CD4-positive, alpha-beta T cell treated with Interleukin-15 for 4 hours (primary cell): ENCODE measurements around the gene SCG5.

Source experiments
- DNase-seq: peaks from one replicate; pipeline ENCODE4 v3.0.0-alpha.2; 2020; ENCODE audit warnings: low spot score

SCG5 gene

GRCh38 chr15:32723171-32723948, 81.8 kb downstream of the SCG5 start:
- DNase-seq: no peak

- no peak for DNase-seq
These were observed 88.3 kb downstream of the SCG5 start for GRCh38 chr15:32729700-32730395.

GRCh38 chr15:32730677-32731654, 89.5 kb downstream of the SCG5 start:
- no peak for DNase-seq

- no peak for DNase-seq
These were observed 91.2 kb downstream of the SCG5 start for GRCh38 chr15:32732574-32733157.

- DNase-seq: no peak
These were observed 91.8 kb downstream of the SCG5 start for GRCh38 chr15:32733281-32733680.

GRCh38 chr15:32735989-32736700, 94.6 kb downstream of the SCG5 start:
- no peak for DNase-seq

GRCh38 chr15:32736701-32737061, 95.2 kb downstream of the SCG5 start:
- no peak for DNase-seq

GRCh38 chr15:32737304-32737703, 95.8 kb downstream of the SCG5 start:
- DNase-seq: no peak

GRCh38 chr15:32738666-32739065, 97.2 kb downstream of the SCG5 start:
- no peak for DNase-seq

GRCh38 chr15:32739522-32740063, 98.1 kb downstream of the SCG5 start:
- DNase-seq: no peak

GRCh38 chr15:32743411-32744140, 102.1 kb downstream of the SCG5 start:
- DNase-seq: no peak

- no peak for DNase-seq
These were observed 104.8 kb downstream of the SCG5 start for GRCh38 chr15:32746116-32746857.
